Fibroblast of the conjunctiva (primary cell): ENCODE data around the gene ATP2B2.
"Not testable (repeated sequence)": the region's sequence is repeated elsewhere in the genome, so short reads cannot be mapped to it uniquely, and the experiment has no call there.

Experiments used
- DNase-seq: peaks from one replicate; pipeline ENCODE4 v3.0.0-alpha.2; 2010; ENCODE audit warnings: low read depth

Gene ATP2B2

GRCh38 chr3:10399634-10400033 lies 105.8 kb downstream of the ATP2B2 start:
- no peak for DNase-seq

DNA sequence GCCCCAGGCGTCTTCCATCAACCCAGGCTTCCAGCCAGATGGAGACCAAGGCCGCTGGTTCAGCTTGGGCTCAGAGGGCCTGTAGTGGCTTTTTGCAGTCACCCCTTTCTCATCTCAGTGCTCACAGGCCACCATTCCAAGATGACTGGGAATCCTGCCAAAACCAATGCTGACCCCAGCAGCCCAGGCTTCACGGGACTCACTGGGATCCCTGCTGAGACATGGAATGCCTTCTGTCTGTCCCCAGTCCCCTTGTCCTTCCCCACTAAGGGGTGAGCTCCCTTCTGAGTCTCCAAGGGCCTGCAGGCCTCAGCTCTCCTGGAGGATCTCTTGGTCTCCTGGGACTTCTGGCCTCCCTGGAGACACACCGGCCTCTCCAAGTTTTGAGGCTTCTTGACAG lies 107.0 kb downstream of the ATP2B2 start:
- no peak for DNase-seq

GRCh38 chr3:10397879-10398278 lies 107.5 kb downstream of the ATP2B2 start:
- DNase-seq = no peak

GRCh38 chr3:10396931-10397330 lies 108.5 kb downstream of the ATP2B2 start:
- no peak for DNase-seq

DNA sequence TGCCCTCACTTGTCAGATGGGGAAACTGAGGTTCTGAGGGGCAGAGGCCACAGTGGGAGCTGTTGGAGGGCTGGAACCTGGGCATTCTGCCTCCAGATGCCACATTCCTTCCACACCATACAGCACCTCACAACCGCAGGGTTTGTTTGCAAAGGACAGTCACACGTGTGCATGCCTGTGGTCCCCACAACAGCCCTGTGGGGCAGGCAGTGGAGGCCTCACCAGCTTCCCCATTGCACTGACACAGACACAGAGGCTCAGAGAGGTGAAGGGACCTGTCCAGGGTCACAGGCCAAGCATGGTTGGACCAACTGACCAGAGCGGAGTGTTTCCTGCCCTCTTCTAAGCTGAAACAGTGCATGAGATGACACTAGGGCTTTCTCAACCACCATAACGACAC lies 109.3 kb downstream of the ATP2B2 start:
- no peak for DNase-seq

DNA sequence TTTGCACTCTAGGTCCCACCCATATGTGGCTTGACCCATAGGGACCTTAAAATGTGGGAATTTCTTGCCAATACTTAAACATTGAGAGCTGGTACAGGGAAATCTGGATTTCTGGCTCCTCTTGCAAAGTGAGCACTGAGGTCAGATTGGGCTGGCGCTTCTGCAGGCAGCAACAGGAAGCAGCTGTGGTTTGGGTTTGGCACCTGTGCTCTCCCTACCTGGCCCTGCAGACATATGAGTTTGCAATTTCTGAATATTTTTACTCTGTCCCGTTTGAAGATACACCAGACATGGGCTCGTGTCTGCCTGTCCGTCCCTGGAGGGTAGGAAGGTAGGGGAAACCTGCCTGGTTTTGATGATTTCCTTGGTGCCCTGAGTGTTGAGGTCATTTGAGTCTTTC lies 109.7 kb downstream of the ATP2B2 start:
- no peak for DNase-seq

DNA sequence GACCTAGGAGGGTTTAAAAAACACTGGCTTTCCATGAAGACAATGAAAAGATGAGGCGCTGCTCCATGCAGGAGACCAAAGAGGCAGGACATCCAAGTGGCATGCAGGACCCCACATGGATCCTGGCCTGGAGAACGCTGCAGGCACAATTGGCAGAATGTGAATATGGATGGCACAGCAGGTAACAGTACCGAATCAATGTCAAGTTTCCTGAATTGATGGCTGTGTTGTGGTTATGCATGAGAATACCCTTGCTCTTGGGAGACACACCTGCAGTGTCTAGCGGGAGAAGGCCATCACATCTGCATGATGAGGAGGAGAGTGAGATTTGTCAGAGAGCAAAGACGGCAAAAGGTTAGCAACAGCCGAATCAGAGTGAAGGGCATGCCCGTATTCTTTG lies 110.2 kb downstream of the ATP2B2 start:
- no peak for DNase-seq

- no peak for DNase-seq
Observed at GRCh38 chr3:10394491-10395025, 110.8 kb downstream of the ATP2B2 start.

DNA sequence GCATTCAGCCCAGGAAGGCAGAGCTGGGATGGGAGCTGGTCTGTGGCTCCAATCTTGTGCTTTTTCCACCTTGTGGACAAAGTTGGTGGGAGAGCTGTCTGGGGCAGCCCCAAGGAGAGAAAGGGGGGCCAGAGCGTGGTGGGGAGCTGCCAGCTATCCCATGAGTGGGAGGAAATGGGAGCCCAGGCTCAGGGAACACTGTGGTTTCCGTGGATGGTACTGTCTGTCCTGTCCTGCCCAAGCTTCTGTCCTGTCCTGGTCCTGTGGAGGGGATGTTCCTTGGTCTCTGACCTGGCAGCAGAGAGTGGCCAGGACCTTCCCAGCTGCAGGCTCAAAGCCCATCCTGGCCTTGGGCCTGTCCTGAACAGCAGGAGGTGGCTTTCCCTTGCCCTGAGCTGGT lies 111.9 kb downstream of the ATP2B2 start:
- no peak for DNase-seq

DNA sequence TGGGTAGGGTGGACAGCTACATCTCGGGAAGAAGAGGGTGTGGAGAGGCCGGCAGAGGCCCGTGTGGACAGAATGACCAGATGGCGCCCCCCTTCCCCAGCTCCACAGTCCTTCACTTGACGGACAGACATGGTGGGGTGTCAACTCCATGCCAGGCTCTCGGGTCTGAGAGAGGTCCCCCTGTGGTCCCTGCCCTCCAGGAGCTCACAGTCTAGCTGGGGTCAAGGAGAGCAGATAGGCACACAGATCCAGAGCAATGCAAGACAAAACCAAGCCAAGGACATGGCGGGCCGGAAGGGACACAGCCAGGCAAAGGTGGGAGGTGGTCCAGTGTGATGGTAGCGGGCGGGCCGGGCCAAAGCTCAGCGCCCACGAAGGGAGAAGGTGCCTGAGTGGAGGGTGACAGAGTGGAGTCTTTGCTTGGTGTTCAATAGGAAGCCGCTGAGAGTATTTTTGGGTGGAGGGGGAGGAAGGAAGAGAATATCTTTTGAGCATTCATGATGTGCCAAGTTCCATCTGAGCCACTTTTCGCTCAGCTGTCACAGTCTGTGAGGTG lies 112.4 kb downstream of the ATP2B2 start:
- DNase-seq = no peak

GRCh38 chr3:10392244-10392643 lies 113.1 kb downstream of the ATP2B2 start:
- no peak for DNase-seq

DNA sequence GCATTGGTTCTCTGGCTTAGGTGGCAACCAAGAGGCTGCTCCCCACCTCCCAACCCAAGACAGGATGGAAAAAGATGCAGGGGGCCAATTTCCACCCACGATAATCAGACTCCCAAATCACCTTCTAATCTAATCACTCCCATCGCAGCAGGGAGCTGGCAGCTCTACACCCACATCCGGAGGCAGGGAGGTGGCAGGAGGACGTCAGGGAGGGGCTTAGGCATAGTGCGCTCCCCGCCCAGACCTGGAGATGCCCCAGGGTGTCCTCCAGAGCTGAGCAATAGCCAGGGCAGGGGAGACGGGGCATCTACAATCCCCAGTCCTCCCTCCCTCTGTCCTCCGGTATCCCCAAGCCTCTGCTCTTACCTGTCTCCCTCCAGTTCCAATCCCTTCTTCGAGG lies 114.0 kb downstream of the ATP2B2 start:
- no peak for DNase-seq

DNA sequence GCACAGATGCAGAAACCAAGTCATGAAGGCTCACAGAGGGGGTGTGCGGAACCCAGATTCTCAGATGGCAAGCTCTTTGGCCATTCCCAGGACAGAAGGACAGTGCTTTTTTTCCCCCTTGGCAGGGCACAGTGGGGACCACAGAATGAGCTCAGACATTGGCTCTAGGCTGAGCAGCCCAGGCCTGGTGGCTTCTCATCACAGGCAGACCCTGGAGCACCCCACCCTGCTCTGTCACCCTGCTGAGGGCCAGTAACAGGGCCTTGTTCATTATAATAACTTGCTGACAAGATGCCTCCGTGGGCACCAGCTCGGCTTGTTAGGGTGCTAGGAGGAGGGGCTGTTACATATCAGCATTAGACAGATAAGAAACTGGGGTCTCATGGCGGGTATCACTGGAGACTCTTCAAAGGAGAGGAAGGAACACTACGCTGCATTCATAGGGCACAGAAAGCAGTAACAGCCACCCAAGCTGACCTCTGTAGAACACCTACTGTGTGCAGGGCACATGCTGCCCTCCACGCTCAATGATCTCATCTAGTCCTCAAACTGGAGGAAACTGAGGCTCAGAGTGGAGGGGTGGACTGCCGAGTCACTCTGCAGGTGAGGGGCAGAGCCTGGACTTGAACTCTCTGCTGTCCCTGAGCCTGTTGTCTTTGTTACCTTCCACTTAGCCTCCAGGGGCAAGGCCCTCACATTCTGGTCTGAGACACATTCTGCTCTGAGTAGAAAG lies 114.6 kb downstream of the ATP2B2 start:
- no peak for DNase-seq

DNA sequence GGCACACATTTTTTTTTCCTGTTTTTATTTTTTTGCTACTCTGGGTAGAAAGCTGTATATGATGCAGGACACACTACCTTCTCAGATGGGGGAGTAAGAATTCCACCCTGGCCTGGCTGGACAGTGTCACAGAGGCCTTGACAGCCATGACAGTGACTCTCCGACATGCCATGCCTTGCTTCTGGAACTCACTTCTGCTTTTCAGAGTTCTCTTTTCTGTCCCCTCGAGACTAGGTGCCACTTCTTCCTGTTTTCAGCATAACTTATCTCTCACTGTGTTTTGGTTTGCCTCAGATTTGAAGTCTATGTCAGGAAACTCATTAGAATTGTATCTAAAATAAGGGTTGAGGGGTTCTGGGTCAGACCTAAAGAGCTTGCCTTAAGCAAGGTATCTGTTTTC lies 115.4 kb downstream of the ATP2B2 start:
- no peak for DNase-seq

DNA sequence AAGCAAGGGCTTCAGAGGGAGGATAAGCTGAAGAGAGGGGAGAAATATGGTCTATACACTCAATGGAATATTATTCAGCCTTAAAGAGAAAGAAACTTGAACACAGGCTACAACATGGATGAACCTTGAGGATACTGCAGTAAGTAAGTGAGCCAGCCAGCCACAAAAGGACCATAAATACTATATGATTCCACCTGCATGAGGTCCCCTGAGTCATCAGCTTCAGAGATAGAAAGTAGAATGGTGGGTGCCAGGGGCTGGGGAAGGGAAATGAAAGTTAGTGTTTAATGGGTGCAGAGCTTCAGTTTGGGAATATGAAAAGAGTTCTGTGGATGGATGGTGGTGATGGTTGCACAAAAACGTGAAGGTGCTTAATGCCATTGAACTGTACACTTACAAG lies 116.0 kb downstream of the ATP2B2 start:
- no peak for DNase-seq

DNA sequence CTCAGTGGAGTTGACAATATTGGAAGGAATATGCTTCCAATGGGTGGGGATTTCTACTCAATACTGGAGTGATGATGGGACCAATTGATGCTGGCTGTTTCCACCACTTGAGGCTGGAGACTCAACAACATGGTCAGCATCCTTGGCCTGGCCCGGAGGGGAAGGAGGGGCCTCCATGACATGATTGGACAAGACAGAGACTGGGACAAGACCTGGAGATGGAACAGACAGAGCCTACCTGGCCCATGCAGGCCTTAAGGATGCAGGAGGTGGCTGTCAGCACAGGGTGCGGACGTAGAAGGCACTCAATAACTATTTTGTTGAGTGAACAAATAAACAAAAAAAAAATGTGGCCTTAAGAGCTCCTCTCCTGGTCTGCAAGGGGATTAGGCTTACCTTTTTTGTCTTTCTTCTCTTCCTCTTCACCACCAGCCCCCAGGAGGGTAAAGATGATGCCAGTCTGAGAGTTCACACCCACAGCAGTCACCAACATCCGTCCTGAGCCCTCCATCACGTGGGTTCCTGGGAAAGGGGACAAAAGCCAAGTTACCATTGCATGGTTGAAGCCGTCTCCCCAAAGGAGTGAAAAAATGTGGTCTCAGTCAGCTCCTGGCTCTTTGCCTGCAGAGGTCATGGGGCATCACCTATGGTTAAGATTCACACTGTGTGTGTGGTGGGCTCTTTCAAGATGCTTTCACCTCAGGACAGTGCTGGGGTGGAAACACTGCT lies 117.3 kb downstream of the ATP2B2 start:
- no peak for DNase-seq

DNA sequence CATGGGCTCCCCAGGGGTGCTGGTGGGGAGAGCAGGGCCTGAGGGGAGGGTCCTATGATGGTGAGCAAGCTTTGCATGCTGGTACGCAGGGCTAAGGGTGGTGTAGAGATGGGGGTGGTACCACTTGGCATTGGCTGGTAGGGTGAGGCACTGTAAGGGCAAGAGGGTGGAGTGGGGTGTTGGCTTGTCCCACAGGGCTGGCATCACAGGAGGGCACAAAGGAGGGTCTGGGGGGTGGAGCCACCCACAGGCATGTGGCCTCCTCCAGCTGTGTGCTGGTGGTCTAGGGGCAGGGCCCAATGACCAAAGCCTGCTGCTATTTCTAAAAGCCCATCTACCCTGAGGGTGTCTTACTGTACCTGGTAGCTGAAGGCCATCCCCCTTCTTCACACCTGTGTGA lies 119.3 kb downstream of the ATP2B2 start:
- no peak for DNase-seq

DNA sequence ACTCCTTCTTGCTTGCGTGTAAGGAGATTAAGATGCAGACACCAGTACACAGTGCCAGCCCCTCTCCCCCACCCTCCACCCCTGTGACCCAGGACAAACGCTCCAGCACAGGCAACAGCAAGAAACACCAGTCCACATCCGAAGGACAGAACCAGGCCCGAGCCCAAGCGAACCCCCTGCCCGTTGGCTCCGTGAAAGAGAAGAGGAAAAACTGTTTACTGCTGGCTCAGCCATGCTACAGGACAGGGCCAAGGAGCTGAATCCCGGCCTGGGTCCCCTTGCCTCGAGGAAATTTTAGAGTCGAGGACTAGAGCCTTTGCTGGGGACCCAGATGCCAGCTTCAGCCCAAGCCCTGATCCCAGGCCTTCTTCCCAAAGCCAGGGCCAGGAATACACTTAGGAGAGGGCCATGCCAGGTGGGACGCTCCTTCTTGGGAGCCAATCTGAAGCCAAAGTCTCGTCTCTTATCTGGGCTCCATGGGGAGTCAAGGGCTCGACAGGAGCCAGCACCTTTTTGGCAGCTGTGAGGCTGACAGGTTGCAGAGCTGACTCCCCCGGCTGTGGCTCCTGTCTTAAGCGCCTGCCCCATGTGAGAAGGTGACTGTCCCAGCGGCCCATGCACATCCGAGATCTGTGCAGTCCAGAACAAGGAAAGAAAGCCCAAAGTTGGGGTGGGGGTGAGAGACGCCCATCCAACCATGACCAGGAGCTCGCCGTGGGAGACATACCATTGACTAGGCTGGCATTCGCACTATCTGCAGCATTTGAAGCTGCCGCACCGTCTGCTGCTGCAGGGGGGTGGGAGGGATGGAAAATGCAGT lies 120.6 kb downstream of the ATP2B2 start:
- no peak for DNase-seq

- no peak for DNase-seq
Observed at GRCh38 chr3:10383850-10384248, 121.5 kb downstream of the ATP2B2 start.

DNA sequence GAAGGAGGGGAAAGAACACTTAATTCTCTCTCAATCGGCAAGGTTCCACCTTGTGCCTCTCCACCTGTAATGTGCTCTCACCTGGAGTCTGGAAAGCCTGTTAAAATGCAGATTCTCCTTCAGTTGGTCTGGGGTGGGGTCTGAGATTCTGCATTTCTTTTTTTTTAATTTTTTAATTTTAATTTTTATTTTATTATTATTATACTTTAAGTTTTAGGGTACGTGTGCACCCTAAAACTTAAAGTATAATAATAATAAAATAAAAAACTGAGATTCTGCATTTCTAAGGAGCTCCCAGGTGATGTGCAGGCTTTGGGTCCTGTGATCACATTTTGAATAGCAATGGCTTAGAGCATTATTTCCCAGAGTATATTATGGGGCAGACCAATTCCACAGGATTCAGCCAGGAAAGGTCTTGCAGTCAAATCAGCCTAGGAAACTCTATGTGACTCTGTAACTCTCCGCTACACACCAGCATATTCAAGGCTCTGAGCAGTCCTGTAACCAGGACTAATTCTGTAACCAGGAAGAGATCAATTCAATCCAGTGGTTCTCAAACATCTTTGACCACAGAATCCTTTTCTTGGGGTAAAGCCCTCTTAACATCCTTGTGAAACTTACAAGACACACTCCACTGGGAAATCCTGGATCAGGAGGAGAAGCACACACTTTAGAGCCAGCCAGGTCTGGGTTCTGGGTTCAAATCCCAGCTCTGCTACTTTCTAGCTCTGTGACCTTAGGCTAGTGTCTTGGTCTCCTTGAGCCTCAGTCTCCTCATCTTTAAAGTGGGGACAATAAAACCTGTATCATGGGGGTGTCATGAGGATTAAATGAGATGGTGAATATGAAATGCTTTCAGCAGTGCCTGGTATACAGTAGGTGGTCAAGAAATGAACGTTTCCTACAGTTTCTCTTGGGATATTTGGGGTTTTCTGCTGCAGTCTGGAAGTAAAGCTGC lies 122.2 kb downstream of the ATP2B2 start:
- DNase-seq = no peak

- DNase-seq = not testable (repeated sequence)
Observed at GRCh38 chr3:10382445-10382844, 122.9 kb downstream of the ATP2B2 start.
